SU-DHL-6 (cell line): ENCODE data around the gene TDRKH.

Experiments
- EZH2phosphoT487 ChIP-seq: fragments of 200-600 bp; sonication (generic), shearing (Covaris generic); conservative IDR thresholded peaks from 2 replicates; pipeline ENCODE4 v1.6.1; 2018; ENCODE audit warnings: mild to moderate bottlenecking, antibody characterized with exemption, low read length, moderate library complexity, mixed read lengths
- TF ChIP-seq, protein P1 (sequence below): fragments of 200-600 bp; sonication (generic); IDR thresholded peaks from one replicate; pipeline ENCODE4 v1.5.1; 2017; ENCODE audit warnings: antibody characterized with exemption, mild to moderate bottlenecking, low read length, moderate library complexity; ENCODE audit not compliant: insufficient read depth, poor library complexity, severe bottlenecking

DNA sequence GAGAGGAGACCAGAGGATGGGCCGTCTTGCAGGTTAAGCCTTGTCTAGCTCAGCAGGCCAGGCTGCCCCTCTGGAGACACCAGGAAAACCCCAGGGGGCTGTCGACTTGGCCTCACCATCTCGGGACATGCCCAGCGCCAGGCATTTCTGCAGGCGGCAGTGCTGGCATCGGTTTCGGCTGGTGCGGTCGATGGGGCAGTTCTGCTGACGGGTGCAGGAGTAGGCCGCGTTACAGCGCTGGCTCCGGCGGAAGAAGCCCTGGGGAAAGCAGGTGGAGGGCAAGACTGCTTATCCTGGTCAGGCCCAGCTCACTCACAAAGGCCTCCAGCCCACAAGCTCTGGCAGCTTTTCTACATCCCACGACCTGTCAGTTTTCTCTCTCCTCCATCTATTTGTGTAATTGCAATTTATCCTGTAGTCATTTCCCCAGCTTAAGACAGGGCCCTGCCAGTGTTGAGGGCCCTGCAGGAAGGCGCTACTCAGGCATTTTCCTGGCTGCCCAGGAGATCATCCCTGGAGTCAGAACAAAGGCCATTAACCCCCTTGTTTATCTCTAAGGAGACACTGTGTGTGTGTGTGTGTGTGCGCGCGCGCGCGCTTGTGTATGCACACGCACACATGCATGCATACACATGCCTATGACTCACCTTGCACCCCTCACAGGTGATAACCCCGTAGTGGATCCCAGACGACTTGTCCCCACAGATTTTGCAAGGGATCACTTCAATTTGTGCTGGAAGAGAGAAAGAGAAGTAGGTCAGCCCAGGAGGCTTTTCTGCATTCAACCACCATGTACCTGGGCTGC lies 26.4 kb upstream of the TDRKH start:
- TF ChIP-seq, protein P1, sequence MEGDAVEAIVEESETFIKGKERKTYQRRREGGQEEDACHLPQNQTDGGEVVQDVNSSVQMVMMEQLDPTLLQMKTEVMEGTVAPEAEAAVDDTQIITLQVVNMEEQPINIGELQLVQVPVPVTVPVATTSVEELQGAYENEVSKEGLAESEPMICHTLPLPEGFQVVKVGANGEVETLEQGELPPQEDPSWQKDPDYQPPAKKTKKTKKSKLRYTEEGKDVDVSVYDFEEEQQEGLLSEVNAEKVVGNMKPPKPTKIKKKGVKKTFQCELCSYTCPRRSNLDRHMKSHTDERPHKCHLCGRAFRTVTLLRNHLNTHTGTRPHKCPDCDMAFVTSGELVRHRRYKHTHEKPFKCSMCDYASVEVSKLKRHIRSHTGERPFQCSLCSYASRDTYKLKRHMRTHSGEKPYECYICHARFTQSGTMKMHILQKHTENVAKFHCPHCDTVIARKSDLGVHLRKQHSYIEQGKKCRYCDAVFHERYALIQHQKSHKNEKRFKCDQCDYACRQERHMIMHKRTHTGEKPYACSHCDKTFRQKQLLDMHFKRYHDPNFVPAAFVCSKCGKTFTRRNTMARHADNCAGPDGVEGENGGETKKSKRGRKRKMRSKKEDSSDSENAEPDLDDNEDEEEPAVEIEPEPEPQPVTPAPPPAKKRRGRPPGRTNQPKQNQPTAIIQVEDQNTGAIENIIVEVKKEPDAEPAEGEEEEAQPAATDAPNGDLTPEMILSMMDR, result no peak
- TF ChIP-seq EZH2phosphoT487, result no peak
